ENCODE data around the gene CDCA8. TPM values are rescaled to one million over a fixed set of nuclear protein-coding genes. Genes with fewer than 3 reads are reported as not detected.

CDCA8 gene
- polyA plus RNA-seq, 1 donor (not counting 4 experiments of a cell fraction or from before 2014, with no cell fraction given), result 15.1 TPM

- Histone ChIP-seq H3K4me3 (ENCODE audit: control insufficient read depth in 2 of 3, extremely low read depth in 1 of 3, insufficient read depth in 2 of 3, low read depth in 1 of 3, low read length in 3 of 3) (no peak overlapping the region), H3K9me1 (ENCODE audit: control insufficient read depth, extremely low read depth, insufficient read depth, low read length) (no peaks in the 10 kb centered on the region), H3K9me3 (ENCODE audit: control insufficient read depth, low read depth, low read length) (no peaks in the 10 kb centered on the region), H3K36me3 (ENCODE audit: control insufficient read depth in 2 of 2, extremely low read depth in 1 of 2, insufficient read depth in 2 of 2, low read length in 2 of 2) (no peaks in the 10 kb centered on the region), H2AFZ (ENCODE audit: control insufficient read depth, low read length) (no peak overlapping the region), H4K20me1 (ENCODE audit: control insufficient read depth, extremely low read depth, insufficient read depth, low read length) (no peaks in the 10 kb centered on the region), H3K79me2 (ENCODE audit: control insufficient read depth, insufficient read depth, low read length) (no peaks in the 10 kb centered on the region), H3K4me1 (ENCODE audit: control insufficient read depth, extremely low read depth, insufficient read depth, low read length) (no peaks in the 10 kb centered on the region), H3K27ac (ENCODE audit: control insufficient read depth, insufficient read depth, low read length) (no peak overlapping the region), H3K27me3 (ENCODE audit: control insufficient read depth, extremely low read depth, insufficient read depth, low read length) (peaks cover 19% of the 10 kb centered on the region), H3K9ac (ENCODE audit: control insufficient read depth, extremely low read depth, insufficient read depth, low read length) (no peak overlapping the region), H3K4me2 (ENCODE audit: control insufficient read depth, extremely low read depth, insufficient read depth, low read depth, low read length) (no peak overlapping the region)
- FAIRE-seq (no peak), DNase-seq (ENCODE audit: low read depth, low spot score) (no peak)
- TF ChIP-seq CTCF (optimal IDR thresholded peaks at IDR 0.05 in 1 of 3, IDR thresholded peaks at IDR 0.05 in 1 of 3, conservative IDR thresholded peaks at IDR 0.05 in 1 of 3; ENCODE audit: extremely low read depth in 1 of 3, insufficient read depth in 2 of 3, low read length in 3 of 3) (no peak), EZH2 (IDR thresholded peaks at IDR 0.05; ENCODE audit: low read length) (no peak)
- dilution Hi-C loops (cut with MboI; ENCODE audit: extremely low pct_ligation_motif_present, low sequenced_read_pairs), result no loop called here
These were observed 20.0 kb upstream of the CDCA8 start for GRCh38 chr1:37672136-37672870.

GRCh38 chr1:37673920-37674319 is 18.4 kb upstream of the CDCA8 start:
- no peak overlapping the region for H3K27ac ChIP-seq (ENCODE audit: control insufficient read depth, insufficient read depth, low read length)
- H2AFZ ChIP-seq (ENCODE audit: control insufficient read depth, low read length), result no peak overlapping the region
- no peaks in the 10 kb centered on the region for H3K4me1 ChIP-seq (ENCODE audit: control insufficient read depth, extremely low read depth, insufficient read depth, low read length)
- dilution Hi-C loops (cut with MboI; ENCODE audit: extremely low pct_ligation_motif_present, low sequenced_read_pairs), result no loop called here
- no peak overlapping the region for H3K4me2 ChIP-seq (ENCODE audit: control insufficient read depth, extremely low read depth, insufficient read depth, low read depth, low read length)
- no peaks in the 10 kb centered on the region for H3K9me1 ChIP-seq (ENCODE audit: control insufficient read depth, extremely low read depth, insufficient read depth, low read length)
- H3K9ac ChIP-seq (ENCODE audit: control insufficient read depth, extremely low read depth, insufficient read depth, low read length), result no peak overlapping the region
- peaks cover 12% of the 10 kb centered on the region for H3K27me3 ChIP-seq (ENCODE audit: control insufficient read depth, extremely low read depth, insufficient read depth, low read length)
- no peaks in the 10 kb centered on the region for H4K20me1 ChIP-seq (ENCODE audit: control insufficient read depth, extremely low read depth, insufficient read depth, low read length)
- H3K79me2 ChIP-seq (ENCODE audit: control insufficient read depth, insufficient read depth, low read length), result no peaks in the 10 kb centered on the region
- TF ChIP-seq EZH2 (IDR thresholded peaks at IDR 0.05; ENCODE audit: low read length), result no peak
- TF ChIP-seq CTCF (optimal IDR thresholded peaks at IDR 0.05 in 1 of 3, IDR thresholded peaks at IDR 0.05 in 1 of 3, conservative IDR thresholded peaks at IDR 0.05 in 1 of 3; ENCODE audit: extremely low read depth in 1 of 3, insufficient read depth in 2 of 3, low read length in 3 of 3), result no peak
- no peak for FAIRE-seq
- no peaks in the 10 kb centered on the region for H3K36me3 ChIP-seq (ENCODE audit: control insufficient read depth in 2 of 2, extremely low read depth in 1 of 2, insufficient read depth in 2 of 2, low read length in 2 of 2)
- DNase-seq (ENCODE audit: low read depth, low spot score), result no peak
- no peak overlapping the region for H3K4me3 ChIP-seq (ENCODE audit: control insufficient read depth in 2 of 3, extremely low read depth in 1 of 3, insufficient read depth in 2 of 3, low read depth in 1 of 3, low read length in 3 of 3)
- no peaks in the 10 kb centered on the region for H3K9me3 ChIP-seq (ENCODE audit: control insufficient read depth, low read depth, low read length)

Measured in keratinocyte (primary cell).